GM12878 (cell line): ENCODE data around the gene SMU1. TPM values are rescaled to one million over a fixed set of nuclear protein-coding genes. Genes with fewer than 3 reads are reported as not detected.

Source experiments
- ATAC-seq: fragments of 200-7000 bp; cut with Tn5 transposase; 3 replicates; pipeline ENCODE4 v1.9.1; 2020; ENCODE audit warnings: mild to moderate bottlenecking, moderate library complexity
- BruUV-seq: library from RNA; stranded (reverse); fragments of 400-500 nt; replicated peaks from 2 replicates; lab custom pipeline; 2021; lab: Mats Ljungman, UMichigan
- CTCF ChIA-PET: fragments of 300-600 bp; sonication (Branson Sonifier 250); formaldehyde crosslinking; extraction: SDS; loops from one replicate; lab custom pipeline; 2021; ENCODE audit warnings: inconsistent platforms; lab: Yijun Ruan, JAX
- POLR2A ChIA-PET: fragments of 350-600 bp; formaldehyde crosslinking; extraction: SDS; loops from one replicate; lab custom pipeline; 2021; ENCODE audit warnings: inconsistent platforms; lab: Charles Lee
- RAD21 ChIA-PET: fragments of 300-600 bp; sonication (Branson Sonifier 250); formaldehyde crosslinking; loops from one replicate; lab custom pipeline; 2023; ENCODE audit warnings: antibody characterized with exemption; ENCODE audit not compliant: unreplicated experiment; lab: Charles Lee
- SMC1A ChIA-PET: fragments of 300-600 bp; sonication (Branson Sonifier 250); formaldehyde crosslinking; loops from one replicate; lab custom pipeline; 2023; ENCODE audit not compliant: unreplicated experiment, uncharacterized antibody; lab: Charles Lee
- DNase-seq: peaks from one replicate; pipeline ENCODE4 v3.0.0-alpha.2; 2011; ENCODE audit warnings: low read depth, low spot score
- FAIRE-seq: peaks from 3 replicates; lab custom pipeline; 2011; peaks lifted over from hg19 to GRCh38; lab: Jason Lieb, UNC
- H2AFZ ChIP-seq: 2 replicates; pipeline ENCODE4 v1.6.0; 2011; ENCODE audit warnings: low read depth, low read length, control low read depth; ENCODE audit not compliant: control insufficient read depth
- H3K27ac ChIP-seq: 2 replicates; pipeline ENCODE4 v1.5.1; 2011; ENCODE audit warnings: control low read depth; ENCODE audit not compliant: control insufficient read depth, insufficient read depth
- H3K27me3 ChIP-seq, 2 experiments: replicated peaks in 1 of 2; 2 replicates each; pipeline versions ENCODE4 v1.6.0 to v1.6.1; 2011; ENCODE audit warnings: low read length in 1 of 2; ENCODE audit not compliant: control insufficient read depth in 2 of 2, insufficient read depth in 2 of 2
- H3K36me3 ChIP-seq, 2 experiments: 2 replicates each; pipeline ENCODE4 v1.5.1; 2011; ENCODE audit warnings: low read length in 1 of 2; ENCODE audit not compliant: control insufficient read depth in 2 of 2, insufficient read depth in 2 of 2
- H3K4me1 ChIP-seq: 2 replicates; pipeline ENCODE4 v1.6.1; 2011; ENCODE audit warnings: mild to moderate bottlenecking, low read length, moderate library complexity, mixed read lengths; ENCODE audit not compliant: control insufficient read depth, insufficient read depth
- H3K4me2 ChIP-seq: 2 replicates; pipeline ENCODE4 v1.6.0; 2011; ENCODE audit warnings: control low read depth; ENCODE audit not compliant: control insufficient read depth, insufficient read depth
- H3K4me3 ChIP-seq: fragments of 200-600 bp; sonication (generic); 2 replicates; pipeline ENCODE4 v1.5.1; 2016
- H3K79me2 ChIP-seq: 2 replicates; pipeline ENCODE4 v1.6.0; 2011; ENCODE audit warnings: low read length; ENCODE audit not compliant: control insufficient read depth, insufficient read depth
- H3K9ac ChIP-seq: 2 replicates; pipeline ENCODE4 v1.8.0; 2011; ENCODE audit warnings: low read length, control low read depth, mixed read lengths; ENCODE audit not compliant: control insufficient read depth, insufficient read depth
- H3K9me3 ChIP-seq: replicated peaks from 3 replicates; pipeline ENCODE4 v1.5.1; 2011; ENCODE audit warnings: mild to moderate bottlenecking, low read length; ENCODE audit not compliant: control insufficient read depth, insufficient read depth
- H4K20me1 ChIP-seq: 2 replicates; pipeline ENCODE4 v1.6.0; 2011; ENCODE audit not compliant: control insufficient read depth, insufficient read depth
- BMI1 ChIP-seq: fragments of 450-650 bp; IDR thresholded peaks from 2 replicates; pipeline ENCODE4 v1.6.1; 2016; ENCODE audit warnings: mild to moderate bottlenecking, moderate library complexity, borderline replicate concordance
- CHD1 ChIP-seq: IDR thresholded peaks from 2 replicates; pipeline ENCODE4 v1.6.1; 2012; ENCODE audit warnings: low read depth, low read length, improper control_type of control experiment
- CHD4 ChIP-seq: fragments of 200-600 bp; sonication (generic); IDR thresholded peaks from 2 replicates; pipeline ENCODE4 v1.6.1; 2016; ENCODE audit warnings: mild to moderate bottlenecking
- CREB1 ChIP-seq: IDR thresholded peaks from 2 replicates; pipeline ENCODE4 v1.6.1; 2012; ENCODE audit warnings: low read depth, mild to moderate bottlenecking, inconsistent platforms
- CREM ChIP-seq: IDR thresholded peaks from 2 replicates; pipeline ENCODE4 v1.6.1; 2014; ENCODE audit warnings: antibody characterized with exemption, low read depth
- ELK1 ChIP-seq: IDR thresholded peaks from 2 replicates; pipeline ENCODE4 v1.6.1; 2012; ENCODE audit warnings: low read depth, low read length, improper control_type of control experiment
- EP300 ChIP-seq, 2 experiments: fragments of 150-350 bp in 1 of 2; IDR thresholded peaks; 2 replicates each; pipeline ENCODE4 v1.6.1; 2011 to 2012; ENCODE audit warnings: low read depth in 2 of 2, low read length in 2 of 2, borderline replicate concordance in 1 of 2, improper control_type of control experiment in 1 of 2, inconsistent platforms in 1 of 2; ENCODE audit not compliant: control insufficient read depth in 1 of 2
- GATAD2B ChIP-seq: fragments of 450-650 bp; conservative IDR thresholded peaks from 2 replicates; pipeline ENCODE4 v1.6.1; 2017; ENCODE audit warnings: low read depth, mild to moderate bottlenecking, moderate library complexity
- HCFC1 ChIP-seq: fragments of 150-350 bp; IDR thresholded peaks from 2 replicates; pipeline ENCODE4 v1.6.1; 2014; ENCODE audit warnings: low read length
- LARP7 ChIP-seq: fragments of 450-650 bp; IDR thresholded peaks from 2 replicates; pipeline ENCODE4 v1.6.1; 2017; ENCODE audit warnings: mild to moderate bottlenecking
- NBN ChIP-seq: fragments of 450-650 bp; IDR thresholded peaks from 2 replicates; pipeline ENCODE4 v1.6.1; 2016
- NRF1 ChIP-seq: conservative IDR thresholded peaks from 2 replicates; pipeline ENCODE4 v1.6.1; 2011; ENCODE audit warnings: mild to moderate bottlenecking, low read depth, low read length, improper control_type of control experiment
- POLR2AphosphoS2 ChIP-seq: IDR thresholded peaks from 2 replicates; pipeline ENCODE4 v1.6.1; 2011; ENCODE audit warnings: low read depth, mild to moderate bottlenecking, low read length, improper control_type of control experiment, moderate library complexity
- POU2F2 ChIP-seq: IDR thresholded peaks from 3 replicates; pipeline ENCODE4 v1.6.1; 2011; ENCODE audit warnings: low read depth, mild to moderate bottlenecking, low read length, borderline replicate concordance
- SMAD1 ChIP-seq: fragments of 450-650 bp; IDR thresholded peaks from 2 replicates; pipeline ENCODE4 v1.6.1; 2018; ENCODE audit warnings: mild to moderate bottlenecking, low read depth; ENCODE audit not compliant: partially characterized antibody
- SPI1 ChIP-seq: IDR thresholded peaks from 2 replicates; pipeline ENCODE4 v1.6.1; 2011; ENCODE audit warnings: low read depth, mild to moderate bottlenecking, low read length, moderate library complexity, borderline replicate concordance; ENCODE audit not compliant: insufficient read depth
- YY1 ChIP-seq: IDR thresholded peaks from 2 replicates; pipeline ENCODE4 v1.6.1; 2011; ENCODE audit warnings: low read depth, mild to moderate bottlenecking, low read length
- ZNF207 ChIP-seq: fragments of 450-650 bp; IDR thresholded peaks from 2 replicates; pipeline ENCODE4 v1.6.1; 2014; ENCODE audit warnings: antibody characterized with exemption, mild to moderate bottlenecking, borderline replicate concordance
- ZNF24 ChIP-seq: fragments of 450-650 bp; IDR thresholded peaks from 2 replicates; pipeline ENCODE4 v1.6.1; 2017; ENCODE audit warnings: antibody characterized with exemption, mild to moderate bottlenecking
- ZNF687 ChIP-seq: fragments of 450-650 bp; IDR thresholded peaks from 2 replicates; pipeline ENCODE4 v1.6.1; 2017; ENCODE audit warnings: mild to moderate bottlenecking, moderate library complexity
- WGBS: methylation state at CpG from one replicate; pipeline ENCODE4 v1.1.6; 2016; ENCODE audit warnings: low lambda C conversion rate; ENCODE audit not compliant: insufficient replicate concordance, insufficient coverage; ENCODE audit errors: missing lambda C conversion rate; 5-methylcytosine and 5-hydroxymethylcytosine counted together
- in situ Hi-C: fragments of 300-500 bp; cut with MboI; formaldehyde crosslinking; loops from 9 replicates; pipeline ENCODE4 v1.14.3; 2018; ENCODE audit warnings: mixed read lengths
- intact Hi-C: fragments of 100-400 bp; cut with micrococcal nuclease; formaldehyde crosslinking; loops from one replicate; pipeline ENCODE4 v1.14.2; 2022; ENCODE audit not compliant: unreplicated experiment
- polyA plus RNA-seq, 11 experiments: library from polyadenylated mRNA; depleted of rRNA in 4 of 11; unstranded in 6 of 11; stranded (reverse) in 5 of 11; fragments of >200 nt; fragmentation: Nextera tagmentation in 4 of 11; fragmentation: Illumina TruSeq in 1 of 11; extraction: Ambion mirVana in 4 of 11; extraction: Trizol in 1 of 11; gene quantifications; 1 replicate in 1 of 11; 2 replicates in 10 of 11; pipeline versions ENCODE4 v1.2.1 to v1.2.3, GENCODE V29; 2011 to 2016; ENCODE audit warnings: inconsistent platforms in 2 of 11, missing spikeins in 2 of 11, low read depth in 1 of 11
- total RNA-seq, 4 experiments: library from RNA; depleted of rRNA in 3 of 4; stranded (reverse); fragments of >200 nt in 3 of 4; fragmentation: Illumina TruSeq in 1 of 4; extraction: Trizol in 1 of 4; gene quantifications; 2 replicates each; pipeline versions ENCODE4 v1.2.1 to v1.2.3, GENCODE V29; 2013 to 2021

The SMU1 gene
- total and polyA plus RNA-seq, 10 of the 15 experiments (the other 5 are each of a cell fraction or from before 2014, with no cell fraction given), result 18.5 to 34.6 (median 20.9) TPM

- in situ Hi-C loops (no loop called here), intact Hi-C loops (loop anchor here (1.0 to 5.0 kb wide), 4 partner anchors 24 to 200 kb away; partner anchors contain the start of genes APTX, B4GALT1 and SMU1)
- ChIA-PET CTCF (interaction anchor here (0.5 to 2.8 kb wide), 3 partner anchors 24 to 210 kb away, joined by 3 to 8 read pairs (median 5); partner anchors contain the start of gene APTX), RAD21 (interaction anchor here (0.9 to 4.0 kb wide), 8 partner anchors 15 to 265 kb away, joined by 3 to 15 read pairs (median 4); partner anchors contain the start of genes B4GALT1 and NFX1), SMC1A (interaction anchor here (0.8 to 4.2 kb wide), 8 partner anchors 8 to 176 kb away, joined by 3 to 24 read pairs (median 4); partner anchors contain the start of gene APTX), POLR2A (interaction anchor here (0.6 to 6.4 kb wide), 25 partner anchors 8 to 499 kb away, joined by 3 to 46 read pairs (median 5); partner anchors contain the start of genes APTX, B4GALT1, BAG1 and CHMP5)
- Histone ChIP-seq H3K4me2 (peak within 1 kb of the TSS; percentile 89), H3K27me3 (no peaks in the 10 kb centered on the region), H3K9me3 (no peaks in the 10 kb centered on the region), H3K4me3 (peak within 1 kb of the TSS; percentile 75), H2AFZ (peak within 1 kb of the TSS; percentile 94), H3K27ac (peak within 1 kb of the TSS; percentile 97), H3K4me1 (peaks cover 10% of the 10 kb centered on the region), H3K9ac (peak within 1 kb of the TSS; percentile 99), H3K79me2 (peaks cover 80% of the 10 kb centered on the region), H4K20me1 (peaks cover 5% of the 10 kb centered on the region), H3K36me3 (peaks cover 0 to 21% of the 10 kb centered on the region in 2 experiments; a peak in 3 of 4 replicates)
- ATAC-seq, result peak; percentile 90
- BruUV-seq, result no TSS peak
- peak; percentile 57 for DNase-seq
- under 1% methylated on average over 56 of the region's 61 CpGs for WGBS
- FAIRE-seq, result peak; percentile 56
- TF ChIP-seq ZNF207, result peak; percentile 95; the same call in 1 of the 2 replicates
- peak; percentile 90 for TF ChIP-seq LARP7
- no peak for TF ChIP-seq CHD4
- peak; percentile 76 for TF ChIP-seq GATAD2B
- TF ChIP-seq CREM, result peak; percentile 87
- TF ChIP-seq SMAD1, result peak; percentile 74
- no peak for TF ChIP-seq ZNF24
- TF ChIP-seq EP300 (IDR thresholded peaks at IDR 0.05; ENCODE audit: borderline replicate concordance in 1 of 2, control insufficient read depth in 1 of 2, low read depth in 2 of 2, low read length in 2 of 2), result no peak; a peak in 1 of 4 replicates
- peak; percentile 85; the same call in 1 of the 2 replicates for TF ChIP-seq ZNF687
- peak; percentile 82 for TF ChIP-seq ELK1
- no peak for TF ChIP-seq SPI1
- TF ChIP-seq CHD1, result peak; percentile 91
- 0 out of 2 replicates have a peak, but pooled peaks have one; percentile 43 for TF ChIP-seq YY1
- TF ChIP-seq POLR2AphosphoS2, result peak; percentile 99
- TF ChIP-seq POU2F2, result peak; percentile 93
- TF ChIP-seq BMI1, result peak; percentile 95
- TF ChIP-seq NBN, result peak; percentile 76
- TF ChIP-seq HCFC1, result peak; percentile 56; the same call in 1 of the 2 replicates
- TF ChIP-seq NRF1, result peak; percentile 22; the same call in 1 of the 2 replicates
- TF ChIP-seq CREB1, result peak; percentile 93
These were observed 51.4 kb downstream of the SMU1 start, which contains the start of gene DNAJA1 for GRCh38 chr9:33024966-33025571. Gene DNAJA1, plus strand, starts transcription at chr9:33025273. Its CDS starts 1,212 bp downstream, at chr9:33026485.
